ENCODE data around the gene PRADC1.

- no peak for TF ChIP-seq POLR2AphosphoS5 (IDR thresholded peaks at IDR 0.05; ENCODE audit: low read depth, low read length)
- TF ChIP-seq TAF1 (IDR thresholded peaks at IDR 0.05; ENCODE audit: borderline replicate concordance, low read depth, low read length): no peak
These were observed 46.8 kb upstream of the PRADC1 start for GRCh38 chr2:73279852-73280251.

Data from GM12892 (cell line).